Measurements from ENCODE around the gene TIMELESS.

DNA sequence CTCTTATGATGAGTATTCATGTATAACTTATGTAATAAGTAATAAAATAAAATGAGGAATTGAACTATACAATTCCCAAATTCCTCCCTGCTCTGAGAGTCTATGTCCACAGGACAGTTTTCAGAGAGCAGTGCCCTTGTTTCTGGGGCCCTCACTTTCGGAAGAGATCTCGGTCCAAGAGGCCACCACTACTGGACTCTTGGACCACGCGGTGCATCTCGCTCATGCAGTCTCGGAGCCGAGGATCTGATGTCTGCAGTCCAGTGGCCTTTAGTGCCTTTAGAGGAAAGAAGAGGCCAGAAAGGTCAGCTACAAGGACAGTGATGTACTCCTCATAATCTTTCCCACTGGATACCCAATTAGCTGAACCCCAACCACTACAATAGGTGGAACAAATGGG is 30.4 kb upstream of the TIMELESS start:
- TF ChIP-seq, protein P1, sequence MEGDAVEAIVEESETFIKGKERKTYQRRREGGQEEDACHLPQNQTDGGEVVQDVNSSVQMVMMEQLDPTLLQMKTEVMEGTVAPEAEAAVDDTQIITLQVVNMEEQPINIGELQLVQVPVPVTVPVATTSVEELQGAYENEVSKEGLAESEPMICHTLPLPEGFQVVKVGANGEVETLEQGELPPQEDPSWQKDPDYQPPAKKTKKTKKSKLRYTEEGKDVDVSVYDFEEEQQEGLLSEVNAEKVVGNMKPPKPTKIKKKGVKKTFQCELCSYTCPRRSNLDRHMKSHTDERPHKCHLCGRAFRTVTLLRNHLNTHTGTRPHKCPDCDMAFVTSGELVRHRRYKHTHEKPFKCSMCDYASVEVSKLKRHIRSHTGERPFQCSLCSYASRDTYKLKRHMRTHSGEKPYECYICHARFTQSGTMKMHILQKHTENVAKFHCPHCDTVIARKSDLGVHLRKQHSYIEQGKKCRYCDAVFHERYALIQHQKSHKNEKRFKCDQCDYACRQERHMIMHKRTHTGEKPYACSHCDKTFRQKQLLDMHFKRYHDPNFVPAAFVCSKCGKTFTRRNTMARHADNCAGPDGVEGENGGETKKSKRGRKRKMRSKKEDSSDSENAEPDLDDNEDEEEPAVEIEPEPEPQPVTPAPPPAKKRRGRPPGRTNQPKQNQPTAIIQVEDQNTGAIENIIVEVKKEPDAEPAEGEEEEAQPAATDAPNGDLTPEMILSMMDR (IDR thresholded peaks at IDR 0.05 in 4 of 5, conservative IDR thresholded peaks at IDR 0.05 in 1 of 5), result no peak
- no peak for TF ChIP-seq POLR2A (IDR thresholded peaks at IDR 0.05)

Measured in gastrocnemius medialis (tissue), 4 donors.